ENCODE data around the gene TLE5.

TLE5 gene

GRCh38 chr19:3106509-3107141, 44.3 kb upstream of the TLE5 start:
- TF ChIP-seq, protein P1, sequence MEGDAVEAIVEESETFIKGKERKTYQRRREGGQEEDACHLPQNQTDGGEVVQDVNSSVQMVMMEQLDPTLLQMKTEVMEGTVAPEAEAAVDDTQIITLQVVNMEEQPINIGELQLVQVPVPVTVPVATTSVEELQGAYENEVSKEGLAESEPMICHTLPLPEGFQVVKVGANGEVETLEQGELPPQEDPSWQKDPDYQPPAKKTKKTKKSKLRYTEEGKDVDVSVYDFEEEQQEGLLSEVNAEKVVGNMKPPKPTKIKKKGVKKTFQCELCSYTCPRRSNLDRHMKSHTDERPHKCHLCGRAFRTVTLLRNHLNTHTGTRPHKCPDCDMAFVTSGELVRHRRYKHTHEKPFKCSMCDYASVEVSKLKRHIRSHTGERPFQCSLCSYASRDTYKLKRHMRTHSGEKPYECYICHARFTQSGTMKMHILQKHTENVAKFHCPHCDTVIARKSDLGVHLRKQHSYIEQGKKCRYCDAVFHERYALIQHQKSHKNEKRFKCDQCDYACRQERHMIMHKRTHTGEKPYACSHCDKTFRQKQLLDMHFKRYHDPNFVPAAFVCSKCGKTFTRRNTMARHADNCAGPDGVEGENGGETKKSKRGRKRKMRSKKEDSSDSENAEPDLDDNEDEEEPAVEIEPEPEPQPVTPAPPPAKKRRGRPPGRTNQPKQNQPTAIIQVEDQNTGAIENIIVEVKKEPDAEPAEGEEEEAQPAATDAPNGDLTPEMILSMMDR (IDR thresholded peaks at IDR 0.05; ENCODE audit: low read depth, low read length) = no peak

DNA sequence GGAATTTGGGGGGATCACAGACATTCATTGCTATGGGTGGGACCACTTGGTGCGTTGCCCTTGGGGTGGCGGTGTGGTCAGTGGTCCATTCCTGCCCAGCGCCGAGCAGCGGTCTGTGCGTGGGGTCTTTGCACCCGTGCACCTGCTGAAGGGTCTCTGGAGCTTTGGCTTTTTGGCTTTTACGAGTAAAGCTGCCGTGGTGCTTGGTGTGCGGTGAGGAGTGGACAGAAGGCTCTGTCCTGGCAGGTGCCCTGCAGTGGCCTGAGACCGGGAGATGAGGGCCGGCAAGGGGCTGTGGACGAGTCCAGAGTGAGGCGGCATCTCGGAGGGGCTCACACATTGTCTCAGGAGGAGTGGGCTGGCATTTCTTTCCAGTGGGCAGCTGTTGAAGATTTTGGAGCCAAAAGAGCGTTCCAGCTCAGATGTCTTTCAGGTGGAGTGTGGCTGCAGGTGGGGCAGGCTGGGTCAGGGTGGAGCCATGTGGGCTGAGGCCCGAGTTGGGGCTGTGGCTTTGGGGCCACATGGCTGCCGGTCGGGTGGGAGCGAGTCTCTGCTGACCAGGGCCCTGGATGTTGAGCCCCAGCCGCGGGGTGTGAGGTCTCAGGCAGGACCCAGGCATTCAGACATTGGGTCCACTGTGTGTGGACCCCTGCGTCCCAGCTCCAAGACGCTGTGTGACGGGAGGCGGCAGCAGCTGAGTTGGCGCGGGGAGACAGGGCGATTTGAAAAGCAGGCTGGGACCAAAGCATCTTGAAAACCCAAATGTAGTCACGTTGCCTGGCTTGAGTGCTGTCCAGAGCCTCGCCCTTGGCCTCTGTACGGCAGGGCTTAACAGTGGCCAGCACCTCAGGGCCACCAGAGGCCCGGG, 43.6 kb upstream of the TLE5 start:
- TF ChIP-seq, protein P1 (IDR thresholded peaks at IDR 0.05; ENCODE audit: low read depth, low read length) = no peak

More at GRCh38 chr19:3106509-3107141, 44.3 kb upstream of the TLE5 start:
- no peak overlapping the region for H3K4me3 ChIP-seq (ENCODE audit: low read depth, low read length)

GRCh38 chr19:3104708-3104983, 42.4 kb upstream of the TLE5 start:
- TF ChIP-seq, protein P1 (IDR thresholded peaks at IDR 0.05; ENCODE audit: low read depth, low read length) = no peak
- H3K4me3 ChIP-seq (ENCODE audit: low read depth, low read length) = no peak overlapping the region

More for the DNA sequence above, 43.6 kb upstream of the TLE5 start:
- no peak overlapping the region for H3K4me3 ChIP-seq (ENCODE audit: low read depth, low read length)

GRCh38 chr19:3102239-3103140, 40.2 kb upstream of the TLE5 start:
- TF ChIP-seq, protein P1 (IDR thresholded peaks at IDR 0.05; ENCODE audit: low read depth, low read length) = no peak

DNA sequence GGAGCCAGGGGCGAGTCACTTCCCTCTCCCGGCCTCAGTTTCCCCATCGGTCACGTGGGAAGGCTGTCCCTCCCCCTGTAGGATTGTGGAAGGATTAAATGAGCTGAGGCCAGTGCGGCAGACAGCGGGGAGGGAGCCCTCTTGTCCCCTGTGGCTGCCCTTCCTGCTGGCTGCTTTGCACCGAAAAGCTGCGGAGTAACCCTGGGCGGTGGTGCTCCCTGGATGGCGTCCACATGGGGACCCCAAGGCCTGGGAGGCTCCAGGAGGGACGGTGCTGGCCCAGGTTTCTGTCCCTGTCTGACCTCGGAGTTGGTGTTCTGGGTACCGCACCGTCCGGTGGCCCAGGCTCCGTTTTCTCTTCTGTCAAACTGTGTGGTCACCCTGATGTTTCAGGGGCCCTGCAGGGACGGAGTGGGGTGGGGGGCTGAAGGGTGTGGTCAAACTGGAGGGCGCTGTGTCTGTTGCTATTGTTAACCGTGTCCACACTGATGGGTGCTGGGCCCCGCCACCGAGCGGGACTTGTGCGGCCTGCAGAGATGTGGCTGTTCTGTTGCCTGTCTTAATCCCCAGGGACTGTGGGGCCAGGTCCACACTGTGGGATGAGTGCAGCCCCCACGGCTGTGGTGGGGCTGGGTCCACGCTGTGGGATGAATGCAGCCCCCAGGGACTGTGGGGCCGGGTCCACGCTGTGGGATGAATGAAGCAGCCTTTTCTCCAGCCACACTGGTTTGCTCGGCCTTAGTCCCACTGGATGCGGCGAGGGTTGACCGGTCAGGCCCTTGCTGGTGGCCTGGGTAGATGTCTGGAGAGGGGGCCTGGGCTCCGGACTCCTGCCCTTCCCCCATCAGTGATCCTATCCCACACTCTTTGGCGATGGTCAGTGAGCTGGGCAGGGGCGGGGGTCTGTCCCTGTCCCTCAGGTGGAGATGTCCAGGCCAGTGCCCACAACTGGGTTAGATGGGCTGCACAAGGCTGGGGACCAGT, 38.7 kb upstream of the TLE5 start:
- TF ChIP-seq, protein P1 (IDR thresholded peaks at IDR 0.05; ENCODE audit: low read depth, low read length) = no peak
- H3K4me3 ChIP-seq (ENCODE audit: low read depth, low read length) = no peak overlapping the region

More at GRCh38 chr19:3102239-3103140, 40.2 kb upstream of the TLE5 start:
- no peak overlapping the region for H3K4me3 ChIP-seq (ENCODE audit: low read depth, low read length)

GRCh38 chr19:3100331-3100730, 38.0 kb upstream of the TLE5 start:
- TF ChIP-seq, protein P1 (IDR thresholded peaks at IDR 0.05; ENCODE audit: low read depth, low read length) = no peak
- H3K4me3 ChIP-seq (ENCODE audit: low read depth, low read length) = no peak overlapping the region

All from WI38 (cell line).